Erythroblast (primary cell): ENCODE results near the gene BMERB1.

Experiments used
- GATA1 ChIP-seq: IDR thresholded peaks from 2 replicates; pipeline ENCODE4 v1.6.1; 2011; ENCODE audit warnings: low read depth, mild to moderate bottlenecking, control low read depth, low read length, moderate library complexity
- POLR2A ChIP-seq: IDR thresholded peaks from 2 replicates; pipeline ENCODE4 v1.6.1; 2011; ENCODE audit warnings: mild to moderate bottlenecking, low read length

DNA sequence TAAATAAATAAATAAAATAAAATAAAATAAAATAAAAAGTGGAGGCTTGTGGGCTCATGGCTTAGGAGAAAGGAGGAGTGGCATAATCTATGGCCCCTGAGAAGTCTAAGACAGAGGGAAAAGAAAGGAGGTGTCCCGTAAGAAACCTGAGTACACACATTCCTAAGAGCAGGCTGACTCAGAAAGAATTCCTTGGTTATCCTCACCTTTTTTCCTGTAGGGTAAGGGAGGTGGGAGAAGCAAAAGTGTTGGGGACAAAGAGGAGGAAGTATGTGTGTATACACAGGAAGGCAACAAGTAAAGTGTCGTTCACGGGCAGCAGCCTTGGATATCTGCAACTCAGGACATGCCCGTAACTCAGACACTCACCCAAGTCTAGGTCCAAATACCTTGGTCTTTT lies 179.3 kb downstream of the BMERB1 start:
- TF ChIP-seq POLR2A (no peak), GATA1 (no peak)
